Stimulated activated naive B cell treated with anti-CD40 and anti-IgM and Interleukin-4, amounts not matched to agents 10 μg/mL and 1 μg/mL and 100 μg/mL, for 72 hours (primary cell): ENCODE results near the gene TNC.

Experiments
- ATAC-seq, 2 donors: fragments of 150-1000 bp; cut with Tn5 transposase; replicated peaks; 2 replicates each; pipeline ENCODE4 v1.10.0; 2021; ENCODE audit warnings: moderate library complexity in 1 of 2
- DNase-seq: peaks from one replicate; pipeline ENCODE4 v3.0.0; 2021
- H3K27ac Mint-ChIP-seq: one replicate; pipeline ENCODE4 v1.8.0; 2022; ENCODE audit warnings: mild to moderate bottlenecking, mixed read lengths
- H3K27me3 Mint-ChIP-seq, 2 donors: one replicate each; pipeline ENCODE4 v1.8.0; 2022; ENCODE audit warnings: mixed read lengths in 2 of 2
- H3K36me3 Mint-ChIP-seq, 2 donors: one replicate each; pipeline ENCODE4 v1.8.0; 2022; ENCODE audit warnings: mixed read lengths in 2 of 2, mild to moderate bottlenecking in 1 of 2
- H3K4me1 Mint-ChIP-seq, 2 donors: one replicate each; pipeline ENCODE4 v1.8.0; 2022; ENCODE audit warnings: mixed read lengths in 2 of 2, mild to moderate bottlenecking in 1 of 2
- H3K4me3 Mint-ChIP-seq, 2 donors: one replicate each; pipeline ENCODE4 v1.8.0; 2022; ENCODE audit warnings: mild to moderate bottlenecking in 2 of 2, mixed read lengths in 2 of 2, moderate library complexity in 1 of 2
- H3K9me3 Mint-ChIP-seq, 2 donors: one replicate each; pipeline ENCODE4 v1.8.0; 2022; ENCODE audit warnings: mixed read lengths in 2 of 2, mild to moderate bottlenecking in 1 of 2

The TNC gene

DNA sequence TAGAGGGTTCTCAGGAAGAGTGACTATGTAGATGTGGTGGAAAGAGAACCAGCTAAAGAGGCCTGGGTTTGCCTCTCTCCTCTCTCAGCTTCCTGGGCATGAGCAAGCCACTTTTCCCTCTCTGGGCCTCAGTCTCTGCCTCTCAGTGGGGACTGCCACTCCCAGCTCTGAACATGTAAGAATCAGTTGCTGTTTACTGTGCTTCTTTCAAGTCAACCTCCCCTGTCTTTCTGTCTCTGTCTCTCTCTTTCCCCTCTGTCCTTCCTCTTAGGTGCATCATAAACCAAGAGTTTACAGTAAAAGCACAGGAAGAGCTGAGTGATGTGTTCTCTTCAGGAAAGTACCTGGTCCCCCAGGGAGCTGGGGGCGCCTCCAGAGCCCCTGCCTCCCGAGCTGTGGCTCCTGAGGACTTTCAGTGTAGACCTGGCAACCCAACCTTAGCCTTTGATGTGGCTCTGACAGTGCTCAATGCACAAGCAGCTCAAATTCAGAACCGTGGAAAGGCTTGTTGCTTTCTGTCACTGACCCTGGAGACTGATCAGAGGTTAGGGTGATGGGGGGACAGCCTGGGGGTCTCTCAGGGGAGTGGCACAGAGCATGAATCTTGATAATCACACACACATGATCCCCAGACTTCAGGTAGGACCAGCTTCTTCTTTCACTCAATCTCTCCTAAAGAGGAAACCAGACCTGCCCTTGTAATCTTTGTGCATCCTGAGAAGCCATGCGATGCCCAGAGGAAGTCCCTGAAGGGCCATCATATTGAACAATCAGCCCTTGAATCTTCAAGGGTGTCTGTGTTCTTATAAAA, 128.2 kb downstream of the TNC start:
- Mint-ChIP-seq H3K36me3 (no peaks in the 10 kb centered on the region), H3K9me3 (no peaks in the 10 kb centered on the region), H3K27ac (peak overlapping the region; percentile 78), H3K4me1 (peaks cover 14 to 24% of the 10 kb centered on the region in 2 donors), H3K4me3 (peak overlapping the region; percentile 10 to 50), H3K27me3 (peaks cover 16 to 34% of the 10 kb centered on the region in 2 donors)
- DNase-seq (peak; percentile 62), ATAC-seq (peak; percentile 75 to 78)

- peak overlapping the region; percentile 78 for H3K27ac Mint-ChIP-seq
- H3K36me3 Mint-ChIP-seq = no peaks in the 10 kb centered on the region
- H3K9me3 Mint-ChIP-seq = no peaks in the 10 kb centered on the region
- H3K4me1 Mint-ChIP-seq = peaks cover 14 to 19% of the 10 kb centered on the region in 2 donors
- peaks cover 18 to 27% of the 10 kb centered on the region in 2 donors for H3K27me3 Mint-ChIP-seq
- DNase-seq = peak; percentile 48
- peak overlapping the region in 1 of 2 donors; percentile 40 for H3K4me3 Mint-ChIP-seq
- ATAC-seq = peak; percentile 80 to 84
Measured at GRCh38 chr9:114988962-114989599, 128.9 kb downstream of the TNC start.

GRCh38 chr9:114987116-114987515, 130.8 kb downstream of the TNC start:
- Mint-ChIP-seq H3K36me3 (no peaks in the 10 kb centered on the region), H3K9me3 (no peaks in the 10 kb centered on the region), H3K27ac (no peak overlapping the region), H3K4me1 (peaks cover 14 to 19% of the 10 kb centered on the region in 2 donors), H3K27me3 (peaks cover 6 to 12% of the 10 kb centered on the region in 2 donors), H3K4me3 (no peak overlapping the region)
- ATAC-seq (no peak), DNase-seq (no peak)

DNA sequence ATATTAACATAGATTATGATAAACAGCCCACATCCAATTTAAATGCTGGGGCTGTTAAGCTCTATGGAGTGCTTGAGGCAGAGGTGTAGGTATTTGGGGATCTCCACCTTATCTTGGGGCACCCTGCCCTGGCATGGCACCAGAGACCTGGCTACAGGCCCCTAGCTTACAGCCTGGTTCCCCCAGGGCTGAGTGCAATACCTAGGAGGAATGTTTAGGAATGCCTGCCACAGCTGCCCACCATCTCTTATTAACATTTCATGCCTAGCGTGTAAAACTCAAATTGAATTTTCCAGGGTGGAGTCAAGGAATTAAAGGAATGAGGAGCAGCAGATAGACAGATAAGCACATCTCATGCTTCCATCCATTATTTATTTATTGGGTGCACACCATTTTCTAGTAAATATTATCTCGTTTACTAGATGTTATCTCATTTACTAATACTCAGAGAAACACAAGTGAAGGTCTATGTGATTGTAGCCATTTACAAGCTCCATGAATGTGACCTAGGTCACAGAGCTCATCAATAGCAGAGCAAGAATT, 131.9 kb downstream of the TNC start:
- DNase-seq (no peak), ATAC-seq (no peak)
- Mint-ChIP-seq H3K36me3 (no peaks in the 10 kb centered on the region), H3K4me3 (no peak overlapping the region), H3K9me3 (no peaks in the 10 kb centered on the region), H3K27me3 (peaks cover 1 to 6% of the 10 kb centered on the region in 2 donors), H3K27ac (no peak overlapping the region), H3K4me1 (peaks cover 14 to 19% of the 10 kb centered on the region in 2 donors)

DNA sequence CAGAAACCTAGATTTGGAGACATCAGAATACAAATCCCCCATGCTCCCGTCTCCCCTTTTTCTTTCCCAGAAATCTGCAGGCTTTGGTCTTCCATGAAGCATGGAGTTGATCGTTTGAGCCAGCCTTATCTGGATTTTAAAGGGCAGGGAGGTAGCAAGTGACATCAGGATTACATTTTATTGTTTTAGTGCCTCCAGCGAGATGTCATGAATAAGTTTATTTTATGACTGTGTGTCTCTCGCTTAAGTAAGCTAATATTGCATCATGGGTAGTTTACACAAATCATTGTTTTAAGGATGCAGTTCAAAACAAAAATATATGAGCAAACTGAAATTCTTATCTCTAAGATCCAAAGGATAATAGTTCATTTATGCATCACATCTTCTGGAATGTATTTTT, 136.9 kb downstream of the TNC start:
- H3K4me1 Mint-ChIP-seq = no peaks in the 10 kb centered on the region
- no peak overlapping the region for H3K4me3 Mint-ChIP-seq
- ATAC-seq (no peak), DNase-seq (no peak)
- H3K36me3 Mint-ChIP-seq = no peaks in the 10 kb centered on the region
- H3K27me3 Mint-ChIP-seq = peaks cover 10 to 19% of the 10 kb centered on the region in 2 donors
- H3K27ac Mint-ChIP-seq = no peak overlapping the region
- peaks cover 0 to 7% of the 10 kb centered on the region in 2 donors for H3K9me3 Mint-ChIP-seq

GRCh38 chr9:114973216-114973615, 144.7 kb downstream of the TNC start:
- no peaks in the 10 kb centered on the region for H3K36me3 Mint-ChIP-seq
- ATAC-seq (no peak), DNase-seq (no peak)
- no peak overlapping the region for H3K4me3 Mint-ChIP-seq
- H3K27me3 Mint-ChIP-seq = peaks cover 5% of the 10 kb centered on the region in 2 donors
- no peak overlapping the region for H3K27ac Mint-ChIP-seq
- no peaks in the 10 kb centered on the region for H3K9me3 Mint-ChIP-seq
- H3K4me1 Mint-ChIP-seq = peaks cover 11 to 18% of the 10 kb centered on the region in 2 donors

- peaks cover 5% of the 10 kb centered on the region in 2 donors for H3K27me3 Mint-ChIP-seq
- ATAC-seq (no peak), DNase-seq (no peak)
- peaks cover 13 to 18% of the 10 kb centered on the region in 2 donors for H3K4me1 Mint-ChIP-seq
- no peaks in the 10 kb centered on the region for H3K36me3 Mint-ChIP-seq
- no peaks in the 10 kb centered on the region for H3K9me3 Mint-ChIP-seq
- no peak overlapping the region for H3K4me3 Mint-ChIP-seq
- H3K27ac Mint-ChIP-seq = no peak overlapping the region
Measured at GRCh38 chr9:114972510-114973136, 145.3 kb downstream of the TNC start.
